AG04450 (cell line): ENCODE measurements around the gene WNT3. TPM values are rescaled to one million over a fixed set of nuclear protein-coding genes. Genes with fewer than 3 reads are reported as not detected.
A peak's percentile ranks its signal among the peaks of the same experiment; 100 is the strongest.

Experiments
- CTCF ChIA-PET: fragments of 300-600, 350-600 bp; formaldehyde crosslinking; extraction: SDS; loops from one replicate; lab custom pipeline; 2022; ENCODE audit warnings: antibody characterized with exemption, inconsistent platforms; lab: Charles Lee
- POLR2A ChIA-PET: fragments of 350-600 bp; formaldehyde crosslinking; extraction: SDS; loops from one replicate; lab custom pipeline; 2021; ENCODE audit warnings: antibody characterized with exemption, inconsistent platforms; lab: Yijun Ruan, JAX
- DNase-seq: peaks from one replicate; pipeline ENCODE4 v3.0.0-alpha.2; 2011; ENCODE audit warnings: low read depth, low spot score
- H3K27ac ChIP-seq: one replicate; pipeline ENCODE4 v1.5.1; 2012; ENCODE audit warnings: low read depth, low read length, control low read depth
- H3K27me3 ChIP-seq: one replicate; pipeline ENCODE4 v1.6.0; 2012; ENCODE audit warnings: low read length; ENCODE audit not compliant: control insufficient read depth, insufficient read depth
- H3K4me3 ChIP-seq: 2 replicates; pipeline ENCODE4 v1.5.1; 2011; ENCODE audit warnings: mild to moderate bottlenecking, low read depth, low read length, control low read depth
- H3K9me3 ChIP-seq: 2 replicates; pipeline ENCODE4 v1.5.1; 2012; ENCODE audit warnings: low read length; ENCODE audit not compliant: control insufficient read depth, insufficient read depth
- CTCF ChIP-seq: IDR thresholded peaks from 2 replicates; pipeline ENCODE4 v1.5.1; 2011; ENCODE audit warnings: low read depth, low read length, control low read depth, inconsistent platforms
- polyA minus RNA-seq: library from RNA; depleted of rRNA, polyadenylated mRNA; stranded (reverse); fragments of >200 nt; gene quantifications from 2 replicates; pipeline ENCODE4 v1.2.3, GENCODE V29; 2011; rRNA and poly(A)+ RNA removed
- polyA plus RNA-seq: library from polyadenylated mRNA; depleted of rRNA; stranded (reverse); fragments of >200 nt; gene quantifications from 2 replicates; pipeline ENCODE4 v1.2.3, GENCODE V29; 2011; rRNA removed

WNT3 gene
- polyA plus RNA-seq (1.1 and 1.4 TPM in 2 replicates), polyA minus RNA-seq (0.96 and 1.1 TPM in 2 replicates)

- H3K4me3 ChIP-seq: no peak within 1 kb of the TSS
Observed at GRCh38 chr17:46818316-46818928, at the start of gene WNT3. Gene WNT3, minus strand, starts transcription at chr17:46818692. Its CDS starts 95 bp downstream, at chr17:46818597.

GRCh38 chr17:46866747-46867146, 48.3 kb upstream of the WNT3 start:
- no peak overlapping the region for H3K4me3 ChIP-seq
- ChIA-PET CTCF (no interaction called here), POLR2A (no interaction called here)
- H3K9me3 ChIP-seq: no peaks in the 10 kb centered on the region; the same call in 1 of the 2 replicates
- TF ChIP-seq CTCF: no peak
- no peak overlapping the region for H3K27ac ChIP-seq
- H3K27me3 ChIP-seq: peaks cover 22% of the 10 kb centered on the region
- no peak for DNase-seq

More at GRCh38 chr17:46818316-46818928, at the start of gene WNT3:
- ChIA-PET POLR2A (no interaction called here), CTCF (interaction anchor here (1.6 kb wide), 1 partner anchor 17 kb away, joined by 5 read pairs; no protein-coding TSS in a partner anchor)
- Histone ChIP-seq H3K27ac (peak within 1 kb of the TSS; percentile 11), H3K27me3 (peaks cover 88% of the 10 kb centered on the region), H3K9me3 (peaks cover 5% of the 10 kb centered on the region; the same call in 1 of the 2 replicates)
- no peak for DNase-seq
- no peak for TF ChIP-seq CTCF

- ChIA-PET POLR2A (no interaction called here), CTCF (no interaction called here)
- Histone ChIP-seq H3K4me3 (no peak overlapping the region), H3K27ac (no peak overlapping the region), H3K9me3 (no peaks in the 10 kb centered on the region; the same call in 1 of the 2 replicates), H3K27me3 (peaks cover 20% of the 10 kb centered on the region)
- TF ChIP-seq CTCF: no peak
- DNase-seq: no peak
Observed at GRCh38 chr17:46866325-46866724, 47.8 kb upstream of the WNT3 start.

GRCh38 chr17:46865100-46865499, 46.6 kb upstream of the WNT3 start:
- peaks cover 20% of the 10 kb centered on the region for H3K27me3 ChIP-seq
- no peaks in the 10 kb centered on the region; the same call in 1 of the 2 replicates for H3K9me3 ChIP-seq
- no peak overlapping the region for H3K27ac ChIP-seq
- no peak for TF ChIP-seq CTCF
- DNase-seq: peak; percentile 6
- CTCF ChIA-PET: interaction anchor here (0.5 kb wide), 1 partner anchor 20 kb away, joined by 4 read pairs; no protein-coding TSS in a partner anchor
- H3K4me3 ChIP-seq: no peak overlapping the region
- POLR2A ChIA-PET: no interaction called here

GRCh38 chr17:46863383-46864121, 45.1 kb upstream of the WNT3 start:
- Histone ChIP-seq H3K9me3 (no peaks in the 10 kb centered on the region; the same call in 1 of the 2 replicates), H3K27ac (no peak overlapping the region), H3K4me3 (no peak overlapping the region), H3K27me3 (peaks cover 20% of the 10 kb centered on the region)
- ChIA-PET POLR2A (no interaction called here), CTCF (no interaction called here)
- no peak for TF ChIP-seq CTCF
- DNase-seq: no peak
